Vagina (tissue), 2 donors: Measurements from ENCODE around the gene FAM228B. TPM values are rescaled to one million over a fixed set of nuclear protein-coding genes. Genes with fewer than 3 reads are reported as not detected.

Experiments used
- DNase-seq, 2 donors: peaks; one replicate each; pipeline ENCODE4 v3.0.0-alpha.2; 2017; ENCODE audit errors: extremely low spot score in 2 of 2
- H3K27ac ChIP-seq: fragments of 200-600 bp; sonication (generic); one replicate; pipeline ENCODE4 v1.5.1; 2019
- H3K27me3 ChIP-seq: fragments of 200-600 bp; sonication (generic); one replicate; pipeline ENCODE4 v1.5.1; 2019
- H3K36me3 ChIP-seq, 2 donors: fragments of 200-600 bp; sonication (generic); one replicate each; pipeline ENCODE4 v1.5.1; 2017 to 2019
- H3K4me1 ChIP-seq: fragments of 200-600 bp; sonication (generic); one replicate; pipeline ENCODE4 v1.5.1; 2019
- H3K4me3 ChIP-seq, 2 donors: fragments of 200-600 bp; sonication (generic); 1 replicate in 1 of 2; 2 replicates in 1 of 2; pipeline ENCODE4 v1.5.1; 2016 to 2019
- H3K9me3 ChIP-seq: fragments of 200-600 bp; sonication (generic); one replicate; pipeline ENCODE4 v1.5.1; 2019
- POLR2A ChIP-seq, 2 donors: fragments of 450-650 bp; IDR thresholded peaks; one replicate each; pipeline ENCODE4 v1.6.1; 2017; ENCODE audit warnings: antibody characterized with exemption in 2 of 2, mild to moderate bottlenecking in 2 of 2, moderate library complexity in 2 of 2
- POLR2AphosphoS5 ChIP-seq, 2 donors: sonication (generic); formaldehyde crosslinking; IDR thresholded peaks; one replicate each; pipeline ENCODE4 v1.9.0; 2017; ENCODE audit warnings: antibody characterized with exemption in 2 of 2, mild to moderate bottlenecking in 2 of 2, low read depth in 1 of 2; ENCODE audit not compliant: insufficient read depth in 1 of 2
- intact Hi-C: fragments of 100-400 bp; cut with DNase I; formaldehyde crosslinking; loops from one replicate; pipeline ENCODE4 v1.15.1; 2023
- total RNA-seq: library from RNA; depleted of rRNA; stranded (reverse); fragments of >200 nt; gene quantifications from one replicate; pipeline ENCODE4 v1.2.3, GENCODE V29; 2016
- TF ChIP-seq, protein P1 (sequence below), 3 experiments: fragments of 450-650 bp in 2 of 3; fragments of 200-600 bp in 1 of 3; sonication (generic) in 1 of 3; IDR thresholded peaks; one replicate each; pipeline ENCODE4 v1.5.1; 2017 to 2019; ENCODE audit warnings: antibody characterized with exemption in 3 of 3, mild to moderate bottlenecking in 2 of 3, moderate library complexity in 2 of 3

FAM228B gene
- total RNA-seq, 1 donor from 2014 or later, result 16.5 TPM

DNA sequence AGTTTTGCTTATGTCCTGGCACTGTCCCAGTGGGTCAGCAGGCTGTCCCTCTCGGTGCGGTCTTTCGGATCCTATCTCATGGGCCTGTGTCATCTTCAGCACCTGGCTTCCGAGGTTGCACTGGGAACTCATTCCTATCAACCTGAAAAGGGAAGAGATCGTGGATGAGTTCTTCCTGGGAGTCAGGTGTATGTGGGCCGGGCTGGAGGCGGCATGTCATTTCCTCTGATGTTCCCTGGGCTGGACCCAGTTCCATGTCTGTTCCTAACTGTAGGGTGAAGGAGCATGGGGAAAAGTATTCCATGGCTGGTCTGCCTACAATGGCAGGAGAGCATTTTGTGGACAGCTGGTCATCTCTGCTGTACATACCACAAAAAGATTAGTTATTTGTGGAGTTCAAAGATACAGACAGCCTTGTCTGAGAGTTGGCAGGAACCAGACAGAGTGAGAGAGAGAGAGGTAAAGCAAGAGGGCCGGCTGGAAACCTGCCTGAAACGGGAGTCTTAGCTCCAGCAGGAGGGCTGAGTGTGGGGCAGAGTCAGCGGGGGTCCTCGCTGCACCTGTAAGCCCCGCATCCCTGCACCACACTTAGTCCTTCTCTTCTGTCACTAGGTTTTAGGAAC lies 76.8 kb downstream of the FAM228B start:
- Histone ChIP-seq H3K36me3 (peaks cover 0 to 17% of the 10 kb centered on the region in 2 donors), H3K27me3 (no peaks in the 10 kb centered on the region), H3K4me1 (peaks cover 4% of the 10 kb centered on the region), H3K27ac (no peak overlapping the region), H3K4me3 (no peak overlapping the region), H3K9me3 (no peaks in the 10 kb centered on the region)
- intact Hi-C loops, result loop anchor here (5.0 kb wide), 1 partner anchor 442 kb away; no protein-coding TSS in a partner anchor
- no peak for DNase-seq
- TF ChIP-seq, protein P1, sequence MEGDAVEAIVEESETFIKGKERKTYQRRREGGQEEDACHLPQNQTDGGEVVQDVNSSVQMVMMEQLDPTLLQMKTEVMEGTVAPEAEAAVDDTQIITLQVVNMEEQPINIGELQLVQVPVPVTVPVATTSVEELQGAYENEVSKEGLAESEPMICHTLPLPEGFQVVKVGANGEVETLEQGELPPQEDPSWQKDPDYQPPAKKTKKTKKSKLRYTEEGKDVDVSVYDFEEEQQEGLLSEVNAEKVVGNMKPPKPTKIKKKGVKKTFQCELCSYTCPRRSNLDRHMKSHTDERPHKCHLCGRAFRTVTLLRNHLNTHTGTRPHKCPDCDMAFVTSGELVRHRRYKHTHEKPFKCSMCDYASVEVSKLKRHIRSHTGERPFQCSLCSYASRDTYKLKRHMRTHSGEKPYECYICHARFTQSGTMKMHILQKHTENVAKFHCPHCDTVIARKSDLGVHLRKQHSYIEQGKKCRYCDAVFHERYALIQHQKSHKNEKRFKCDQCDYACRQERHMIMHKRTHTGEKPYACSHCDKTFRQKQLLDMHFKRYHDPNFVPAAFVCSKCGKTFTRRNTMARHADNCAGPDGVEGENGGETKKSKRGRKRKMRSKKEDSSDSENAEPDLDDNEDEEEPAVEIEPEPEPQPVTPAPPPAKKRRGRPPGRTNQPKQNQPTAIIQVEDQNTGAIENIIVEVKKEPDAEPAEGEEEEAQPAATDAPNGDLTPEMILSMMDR (IDR thresholded peaks at IDR 0.05), result no peak
- TF ChIP-seq POLR2AphosphoS5 (IDR thresholded peaks at IDR 0.05; ENCODE audit: insufficient read depth in 1 of 2, low read depth in 1 of 2), result no peak
- TF ChIP-seq POLR2A (IDR thresholded peaks at IDR 0.05), result no peak

DNA sequence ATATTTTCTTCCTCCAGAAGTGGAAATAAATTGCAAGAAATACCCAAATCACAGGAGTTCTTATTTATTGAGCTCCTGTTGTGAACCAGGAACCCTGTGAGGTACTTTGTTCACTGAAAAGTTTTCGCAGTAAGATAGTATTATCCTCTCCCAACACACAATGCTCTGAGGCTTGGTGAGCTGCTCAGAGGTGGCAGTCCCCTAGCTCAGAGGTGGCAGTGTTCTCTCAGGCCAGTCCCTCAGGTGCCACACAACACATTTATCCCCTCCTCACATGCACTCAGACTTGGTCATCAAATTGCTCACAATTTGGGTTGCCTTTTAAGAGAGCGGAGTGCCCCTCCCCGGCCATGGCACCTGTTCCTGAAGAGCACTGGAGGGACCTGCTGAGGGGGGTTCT lies 77.5 kb downstream of the FAM228B start:
- H3K4me1 ChIP-seq, result peaks cover 4% of the 10 kb centered on the region
- intact Hi-C loops, result loop anchor here (5.0 kb wide), 1 partner anchor 442 kb away; no protein-coding TSS in a partner anchor
- H3K9me3 ChIP-seq, result no peaks in the 10 kb centered on the region
- no peak for TF ChIP-seq POLR2AphosphoS5 (IDR thresholded peaks at IDR 0.05; ENCODE audit: insufficient read depth in 1 of 2, low read depth in 1 of 2)
- H3K27me3 ChIP-seq, result no peaks in the 10 kb centered on the region
- H3K27ac ChIP-seq, result no peak overlapping the region
- peaks cover 0 to 25% of the 10 kb centered on the region in 2 donors for H3K36me3 ChIP-seq
- DNase-seq, result no peak
- no peak overlapping the region for H3K4me3 ChIP-seq

DNA sequence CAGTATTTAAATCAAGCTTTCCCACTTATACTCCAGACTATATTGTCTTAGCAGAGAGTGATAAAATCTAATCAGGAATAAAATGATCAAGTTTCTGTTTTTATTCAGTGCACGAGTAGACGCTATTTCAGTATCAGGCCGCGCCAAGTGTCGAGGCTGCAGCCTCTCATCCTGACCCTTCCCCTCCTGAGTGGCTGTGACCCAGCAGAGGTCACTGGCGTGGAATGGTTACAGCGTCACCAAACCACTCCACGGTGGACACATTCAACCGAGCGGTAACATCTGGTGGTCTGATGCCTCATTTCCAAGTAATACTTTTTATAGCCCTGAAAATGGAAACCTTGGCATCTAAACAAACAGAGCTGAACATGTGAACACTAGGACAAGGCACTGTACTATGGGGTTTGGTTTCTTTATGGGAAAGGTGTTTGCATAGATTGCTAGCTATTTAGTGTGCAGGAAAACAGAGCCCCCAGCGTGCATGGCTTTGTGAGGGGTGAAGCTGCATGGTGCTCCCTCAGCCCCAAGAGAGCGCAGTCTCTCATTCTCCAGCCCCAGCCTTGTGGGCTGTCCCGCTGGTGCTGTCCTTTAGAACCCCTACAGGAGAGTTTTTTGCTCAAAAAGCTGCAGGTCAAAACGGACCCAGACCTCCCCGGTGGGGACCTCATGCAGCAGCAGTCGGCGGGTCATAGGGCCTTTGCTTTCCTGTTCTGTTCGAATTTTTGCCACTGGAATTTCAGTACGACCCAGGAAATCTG lies 79.9 kb downstream of the FAM228B start:
- Histone ChIP-seq H3K27me3 (no peaks in the 10 kb centered on the region), H3K27ac (no peak overlapping the region), H3K36me3 (peaks cover 0 to 43% of the 10 kb centered on the region in 2 donors), H3K9me3 (no peaks in the 10 kb centered on the region), H3K4me1 (peaks cover 4% of the 10 kb centered on the region), H3K4me3 (no peak overlapping the region)
- intact Hi-C loops, result loop anchor here (5.0 kb wide), 1 partner anchor 439 kb away; no protein-coding TSS in a partner anchor
- TF ChIP-seq POLR2AphosphoS5 (IDR thresholded peaks at IDR 0.05; ENCODE audit: insufficient read depth in 1 of 2, low read depth in 1 of 2) (no peak), POLR2A (IDR thresholded peaks at IDR 0.05) (no peak)
- TF ChIP-seq, protein P1 (IDR thresholded peaks at IDR 0.05), result no peak
- no peak for DNase-seq

DNA sequence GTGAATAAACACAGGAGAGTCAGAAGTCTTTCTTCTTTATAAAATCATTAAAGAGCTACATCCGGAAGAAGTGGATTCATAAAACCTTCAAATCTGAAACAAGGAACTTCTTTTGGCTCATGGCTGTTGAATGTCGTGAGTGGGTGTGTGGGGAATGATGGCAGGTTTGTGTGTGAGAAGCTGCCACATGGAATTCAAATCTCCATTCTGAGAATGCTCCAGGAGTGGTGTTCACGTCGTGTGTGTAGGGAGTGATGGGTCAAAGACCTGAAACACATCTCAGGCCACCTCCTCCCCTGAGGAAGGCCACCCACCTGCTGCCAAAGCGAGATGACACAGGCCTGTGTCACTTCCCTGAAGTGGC lies 80.5 kb downstream of the FAM228B start:
- TF ChIP-seq, protein P1 (IDR thresholded peaks at IDR 0.05), result no peak
- TF ChIP-seq POLR2A (IDR thresholded peaks at IDR 0.05) (no peak), POLR2AphosphoS5 (IDR thresholded peaks at IDR 0.05; ENCODE audit: insufficient read depth in 1 of 2, low read depth in 1 of 2) (no peak)
- Histone ChIP-seq H3K4me3 (no peak overlapping the region), H3K9me3 (no peaks in the 10 kb centered on the region), H3K27me3 (no peaks in the 10 kb centered on the region), H3K4me1 (peaks cover 4% of the 10 kb centered on the region), H3K36me3 (peaks cover 0 to 49% of the 10 kb centered on the region in 2 donors), H3K27ac (no peak overlapping the region)
- intact Hi-C loops, result loop anchor here (5.0 kb wide), 1 partner anchor 439 kb away; no protein-coding TSS in a partner anchor
- DNase-seq, result no peak

DNA sequence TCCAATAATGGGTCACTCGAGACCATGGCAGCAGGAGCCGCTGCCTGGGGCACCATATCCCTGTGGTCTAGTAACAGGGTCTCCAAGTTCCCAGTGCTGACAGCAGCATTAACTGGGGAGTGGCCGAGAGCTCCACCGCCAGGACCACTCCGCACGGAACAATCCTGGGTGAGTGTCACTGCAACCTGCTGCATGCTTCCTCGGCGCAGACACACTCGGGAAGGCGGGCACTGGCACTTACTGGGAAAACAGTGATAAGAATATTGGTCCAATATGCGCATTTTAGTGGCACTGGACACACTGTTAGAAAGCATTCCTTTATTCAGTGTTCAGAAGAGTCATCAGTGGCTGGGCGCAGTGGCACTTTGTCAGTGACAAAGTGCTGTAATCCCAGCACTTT lies 81.2 kb downstream of the FAM228B start:
- Histone ChIP-seq H3K27ac (no peak overlapping the region), H3K36me3 (peaks cover 0 to 56% of the 10 kb centered on the region in 2 donors), H3K4me3 (no peak overlapping the region), H3K4me1 (peaks cover 4% of the 10 kb centered on the region), H3K9me3 (no peaks in the 10 kb centered on the region), H3K27me3 (no peaks in the 10 kb centered on the region)
- TF ChIP-seq POLR2A (IDR thresholded peaks at IDR 0.05) (no peak), POLR2AphosphoS5 (IDR thresholded peaks at IDR 0.05; ENCODE audit: insufficient read depth in 1 of 2, low read depth in 1 of 2) (no peak)
- TF ChIP-seq, protein P1 (IDR thresholded peaks at IDR 0.05), result no peak
- no peak for DNase-seq
- intact Hi-C loops, result loop anchor here (5.0 kb wide), 1 partner anchor 438 kb away; no protein-coding TSS in a partner anchor
